SK-MEL-5 (cell line): ENCODE data around the gene DMD. TPM values are rescaled to one million over a fixed set of nuclear protein-coding genes. Genes with fewer than 3 reads are reported as not detected.

ENCODE experiments used
- DNase-seq: peaks from one replicate; pipeline ENCODE4 v3.0.0-alpha.2; 2016; ENCODE audit warnings: low read depth, low spot score
- in situ Hi-C: cut with HindIII; loops from 2 replicates; pipeline ENCODE4 v1.10.0; 2016; ENCODE audit warnings: low sequenced_read_pairs, high pct_unique_total_duplicates, low pct_unique_long_range_greater_than_20kb
- total RNA-seq: library from RNA; depleted of rRNA; stranded (reverse); fragments of >200 nt; shearing (Covaris generic); gene quantifications from 2 replicates; pipeline ENCODE4 v1.2.3, GENCODE V29; 2014

DMD gene
- total RNA-seq, 1 experiment from 2014 or later, result 12.9 TPM

DNA sequence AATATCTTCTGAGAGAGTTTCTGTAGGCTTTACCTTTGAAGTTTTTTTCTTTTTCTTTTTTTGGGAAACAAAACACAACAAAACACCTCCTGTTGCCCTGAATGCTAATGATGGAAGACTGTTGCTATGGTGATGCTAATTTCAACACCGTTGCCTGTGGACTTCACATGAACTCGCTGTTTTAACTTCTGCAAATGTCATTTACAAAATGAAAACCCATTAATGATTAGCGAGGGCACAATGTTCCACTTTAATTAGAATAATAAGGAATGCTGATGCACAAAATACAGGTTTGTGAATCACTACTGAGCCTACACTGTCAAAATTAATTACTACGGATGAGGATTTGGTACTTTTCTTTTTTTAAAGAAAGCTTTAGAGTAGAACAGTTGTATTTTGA, 1912.4 kb downstream of the DMD start:
- DNase-seq, result no peak
- in situ Hi-C loops, result no loop called here

GRCh38 chrX:31297881-31298280, 1913.5 kb downstream of the DMD start:
- in situ Hi-C loops, result no loop called here
- DNase-seq, result no peak

DNA sequence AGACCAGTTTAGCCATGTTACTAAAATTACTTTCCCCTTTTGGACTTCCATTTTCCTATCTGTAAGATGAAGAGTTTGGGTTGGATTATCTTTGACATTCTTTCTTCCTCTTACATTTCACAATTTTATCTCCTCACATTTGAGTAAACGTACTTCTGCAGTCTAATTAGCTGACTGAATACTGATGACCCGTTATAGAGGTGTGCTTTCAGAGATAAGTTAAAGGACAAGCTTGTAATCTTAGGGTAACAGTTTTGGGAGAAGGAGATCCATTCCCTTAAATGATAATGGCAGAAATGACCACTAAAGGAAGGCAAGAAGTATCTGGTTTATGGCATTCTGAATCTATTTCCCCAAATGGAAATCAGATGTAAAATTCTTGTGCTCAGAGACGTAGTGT, 1916.9 kb downstream of the DMD start:
- no peak for DNase-seq

DNA sequence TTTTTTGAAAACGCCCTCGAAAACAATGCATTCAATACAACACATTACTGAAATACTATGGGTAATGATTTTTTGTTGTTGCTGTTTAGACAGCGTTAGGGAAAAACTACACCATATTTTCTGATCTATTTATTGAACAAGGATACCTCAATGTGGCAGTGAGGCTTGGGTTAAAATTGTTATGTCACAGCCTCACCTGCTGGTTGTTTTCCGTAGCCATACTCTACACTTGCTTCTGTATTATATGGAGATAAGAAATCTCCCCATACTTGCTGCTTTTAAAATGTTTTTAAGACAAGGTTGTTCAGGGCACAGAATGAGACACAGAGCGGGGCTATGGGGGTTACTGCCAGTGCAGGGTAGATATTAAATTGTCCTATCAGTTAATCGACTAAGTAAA, 1917.9 kb downstream of the DMD start:
- no peak for DNase-seq
- in situ Hi-C loops, result no loop called here

More for the DNA sequence above, 1916.9 kb downstream of the DMD start:
- in situ Hi-C loops, result no loop called here

DNA sequence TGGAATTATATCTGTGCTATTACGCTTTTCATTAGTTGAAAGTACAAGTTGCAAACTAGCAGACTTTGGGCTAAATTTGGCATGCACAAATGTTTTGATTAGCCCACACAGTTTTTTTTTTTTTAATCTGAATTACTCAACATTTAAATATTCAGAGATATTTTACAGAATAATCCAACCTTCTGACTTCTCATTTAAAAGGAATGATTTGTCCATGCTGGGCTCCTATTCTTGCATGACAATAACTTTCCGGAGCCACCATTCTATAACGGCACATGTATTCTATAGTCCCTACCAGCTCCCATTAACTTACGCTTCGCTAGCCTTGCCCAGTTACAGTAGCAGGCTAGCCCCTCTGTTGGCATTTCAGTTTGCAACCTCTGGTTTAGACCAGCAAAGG, 1920.2 kb downstream of the DMD start:
- no peak for DNase-seq
- in situ Hi-C loops, result no loop called here

- no peak for DNase-seq
- in situ Hi-C loops, result no loop called here
Measured at GRCh38 chrX:31287861-31288260, 1923.5 kb downstream of the DMD start.

- no peak for DNase-seq
- in situ Hi-C loops, result no loop called here
Measured at GRCh38 chrX:31280580-31280979, 1930.8 kb downstream of the DMD start.

DNA sequence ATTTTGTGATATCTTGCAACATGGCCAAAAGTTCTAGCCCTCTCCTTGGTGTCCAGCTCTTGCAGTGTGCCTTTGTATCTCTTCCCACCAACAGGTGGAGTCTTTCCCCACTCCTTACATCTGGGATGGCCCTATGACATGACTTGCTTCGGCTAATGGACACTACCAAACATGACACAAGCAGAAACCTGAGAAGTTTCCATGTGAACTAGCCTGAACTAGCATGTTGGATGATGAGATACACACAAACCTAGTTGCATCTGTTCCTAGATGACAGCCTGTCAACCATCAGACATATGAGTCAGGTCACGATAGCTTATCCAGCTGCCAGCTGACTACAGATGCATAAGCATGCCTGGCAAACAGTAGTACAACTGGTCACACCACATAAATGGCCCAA, 1932.0 kb downstream of the DMD start:
- peak; percentile 63 for DNase-seq
- in situ Hi-C loops, result no loop called here

DNA sequence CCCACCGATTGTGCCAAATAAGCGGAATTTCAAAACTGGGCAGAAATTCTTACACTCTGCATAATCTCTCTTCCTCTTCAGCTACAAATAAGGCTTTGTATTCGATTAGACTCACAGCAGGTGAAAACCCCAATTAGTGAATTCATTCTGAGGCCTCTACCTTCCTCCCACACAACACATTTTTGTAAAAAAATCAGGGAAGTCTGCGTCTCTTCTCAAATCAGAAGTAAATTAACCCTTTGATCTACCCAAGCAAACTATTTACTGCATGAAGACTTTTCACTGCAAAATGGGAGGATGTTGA, 1938.9 kb downstream of the DMD start:
- no peak for DNase-seq
- in situ Hi-C loops, result no loop called here

DNA sequence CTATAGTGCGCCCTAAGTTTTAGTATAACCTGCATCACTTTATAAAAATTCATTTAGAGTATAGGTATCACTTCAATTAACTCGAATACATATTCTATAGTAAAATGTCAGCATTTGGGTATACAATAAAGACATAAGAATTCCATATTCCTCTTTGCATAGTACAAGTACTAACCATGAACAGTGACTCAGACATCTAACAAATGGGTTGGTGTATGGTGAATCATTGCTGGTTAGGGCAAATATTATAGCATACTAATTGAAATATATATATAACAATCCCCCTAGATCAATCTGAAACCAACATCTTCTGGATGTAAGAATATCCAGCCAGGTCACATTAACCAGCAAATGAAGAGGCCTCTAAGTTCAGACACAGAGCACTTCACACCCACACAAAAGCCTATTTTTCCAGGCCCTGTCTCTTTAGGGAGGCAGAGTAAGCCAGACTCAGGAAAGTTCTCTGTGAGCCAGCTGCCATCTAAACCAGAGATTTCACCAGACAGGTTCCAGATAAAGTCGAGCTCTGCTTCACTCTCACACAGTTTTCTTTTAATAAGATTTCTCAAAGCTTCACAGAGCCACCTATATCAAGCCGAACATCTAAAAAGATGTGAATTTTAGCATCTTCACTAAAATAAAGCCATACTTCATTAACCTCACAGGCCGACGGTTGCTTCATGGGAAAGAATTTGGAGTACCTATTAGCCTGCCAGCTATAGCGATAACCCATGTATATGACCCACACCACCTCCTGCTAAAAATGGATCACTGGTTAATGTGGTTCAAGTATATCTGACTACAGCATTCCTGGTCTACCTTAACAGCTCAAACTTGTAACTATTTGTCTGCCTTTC, 1939.5 kb downstream of the DMD start:
- no peak for DNase-seq
- in situ Hi-C loops, result no loop called here

GRCh38 chrX:31269914-31270313, 1941.4 kb downstream of the DMD start:
- in situ Hi-C loops, result no loop called here
- DNase-seq, result no peak

DNA sequence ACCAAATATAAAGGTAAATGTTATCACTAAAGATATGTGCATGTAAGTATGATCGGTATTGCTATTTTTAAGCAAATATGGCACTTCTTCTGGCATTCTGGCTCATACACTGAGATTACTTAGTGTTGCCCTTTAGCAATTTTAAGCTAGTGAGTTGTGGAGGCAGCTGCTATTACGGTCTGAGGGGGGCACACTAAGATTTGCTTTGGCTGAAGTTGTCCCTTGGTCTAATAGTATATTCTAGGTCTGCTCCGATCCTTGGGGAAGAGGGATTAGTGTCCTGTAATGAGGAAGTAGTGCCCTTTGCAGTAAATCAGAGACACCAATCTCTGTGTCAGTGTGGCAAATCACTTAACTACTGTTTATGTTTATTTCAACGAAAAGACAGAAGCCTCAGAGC, 1943.0 kb downstream of the DMD start:
- in situ Hi-C loops, result no loop called here
- DNase-seq, result peak; percentile 20

DNA sequence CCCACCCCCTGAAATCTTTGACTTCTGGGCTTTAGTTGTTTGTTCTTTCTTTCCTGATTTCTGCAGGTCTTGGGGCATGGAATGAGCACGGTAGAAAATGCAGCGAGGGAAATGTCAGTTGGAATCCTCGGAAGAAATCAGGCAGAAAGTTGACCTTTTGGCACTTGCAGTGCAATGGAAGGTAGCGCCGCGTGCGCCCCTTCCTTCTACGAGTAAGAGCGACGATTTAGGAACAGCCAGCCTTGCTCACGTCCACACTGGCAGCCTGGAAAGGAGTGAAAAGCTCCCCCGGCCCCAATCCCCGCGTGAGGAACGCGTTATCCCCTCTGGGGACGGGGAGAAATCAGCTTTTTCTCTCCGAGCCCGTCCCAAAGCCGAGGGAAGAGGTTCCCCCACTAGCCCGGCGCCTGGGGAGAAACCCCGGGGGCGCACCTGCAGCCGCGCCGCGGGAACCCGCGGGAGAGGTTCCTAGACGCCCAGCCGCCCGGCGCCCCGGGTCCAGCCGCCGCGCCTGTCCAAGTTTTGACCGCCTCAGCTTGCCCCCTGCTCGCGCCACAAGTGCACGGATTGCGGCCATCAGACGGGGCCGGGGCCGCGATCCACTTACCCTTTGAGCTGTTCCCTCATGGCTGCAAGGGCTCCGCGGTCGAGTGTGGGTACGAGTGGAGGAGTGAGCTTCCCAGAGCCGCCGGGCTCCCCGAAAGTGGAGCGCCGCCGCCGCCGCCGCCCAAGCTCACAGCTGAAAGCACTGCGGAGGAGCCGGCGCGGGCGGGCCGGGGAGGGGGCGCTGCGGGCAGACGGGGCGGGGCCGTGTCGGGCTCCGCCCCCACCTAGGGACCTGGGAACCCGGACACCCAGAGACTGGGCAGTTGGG, 1944.9 kb downstream of the DMD start:
- peak; percentile 27 for DNase-seq
- in situ Hi-C loops, result no loop called here

GRCh38 chrX:31265383-31265782, 1946.0 kb downstream of the DMD start:
- in situ Hi-C loops, result no loop called here

GRCh38 chrX:31260351-31260750, 1951.0 kb downstream of the DMD start:
- in situ Hi-C loops, result no loop called here
- no peak for DNase-seq

More at GRCh38 chrX:31265383-31265782, 1946.0 kb downstream of the DMD start:
- DNase-seq, result no peak

- DNase-seq, result no peak
- in situ Hi-C loops, result no loop called here
Measured at GRCh38 chrX:31258166-31258565, 1953.2 kb downstream of the DMD start.

DNA sequence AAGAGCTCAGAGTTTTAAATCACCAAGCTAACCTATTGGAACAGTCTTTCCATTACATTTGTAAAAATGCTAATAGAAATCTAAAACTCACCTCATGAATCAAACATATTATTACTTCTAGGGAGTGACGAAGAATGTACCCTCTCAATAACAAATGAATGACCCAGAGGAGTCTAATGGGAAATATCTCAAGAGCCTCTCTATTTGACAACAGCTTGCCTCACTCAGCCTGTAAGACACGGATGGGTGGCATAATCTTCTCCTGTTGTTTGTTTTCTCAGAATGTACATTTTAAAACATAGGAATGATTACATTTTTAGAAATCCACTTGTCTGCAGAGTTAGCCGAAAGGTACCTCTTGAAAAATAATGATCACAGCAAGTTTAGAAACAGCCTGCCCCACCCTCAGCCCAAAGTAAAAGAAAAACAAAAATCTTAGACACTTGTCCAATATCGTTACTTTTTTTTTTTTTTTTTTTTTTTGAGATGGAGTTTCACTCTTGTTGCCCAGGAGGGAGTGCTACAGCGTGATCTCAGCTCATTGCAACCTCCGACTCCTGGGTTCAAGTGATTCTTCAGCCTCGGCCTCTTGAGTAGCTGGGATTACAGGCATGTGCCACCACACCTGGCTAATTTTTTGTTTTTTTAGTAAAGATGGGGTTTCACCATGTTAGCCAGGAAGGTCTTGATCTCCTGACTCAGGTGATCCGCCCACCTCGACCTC, 1955.9 kb downstream of the DMD start:
- no peak for DNase-seq
- in situ Hi-C loops, result no loop called here

DNA sequence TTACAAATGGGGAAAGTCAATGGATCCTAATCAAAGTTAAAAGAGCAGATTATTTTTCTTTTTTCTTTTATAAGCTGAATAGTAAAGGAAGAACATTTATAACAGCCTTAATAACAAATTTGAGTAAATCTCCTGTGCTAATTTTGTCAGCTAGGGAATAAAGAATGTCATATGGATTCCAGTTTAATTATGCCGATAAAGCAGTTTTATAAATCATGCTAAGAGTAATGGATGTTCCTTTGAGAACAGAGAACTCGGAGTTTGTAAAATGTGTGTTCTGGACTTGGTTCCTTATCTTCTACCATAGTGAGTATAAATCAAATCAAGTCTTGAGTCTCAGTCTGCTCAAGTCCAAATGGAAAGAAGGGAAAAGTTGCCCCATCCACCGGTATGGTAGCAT, 1959.2 kb downstream of the DMD start:
- DNase-seq, result no peak
- in situ Hi-C loops, result no loop called here
